HG02623 (cell line): ENCODE data around the gene SYT15B.
"Not testable (repeated sequence)": the region's sequence is repeated elsewhere in the genome, so short reads cannot be mapped to it uniquely, and the experiment has no call there.

ENCODE experiments used
- ATAC-seq: cut with Tn5 transposase; IDR thresholded peaks from one replicate; pipeline ENCODE4 v1.9.1; 2021; ENCODE audit warnings: moderate library complexity; ENCODE audit not compliant: unreplicated experiment

The SYT15B gene

GRCh38 chr10:47763554-47764175, at the start of gene SYT15B:
SYT15B (minus strand) TSS chr10:47763592; CDS start chr10:47762640, 952 bp downstream.
- not testable (repeated sequence) for ATAC-seq

GRCh38 chr10:47779590-47779989, 16.2 kb upstream of the SYT15B start:
- not testable (repeated sequence) for ATAC-seq

GRCh38 chr10:47775361-47776231, 12.2 kb upstream of the SYT15B start:
- ATAC-seq = not testable (repeated sequence)

- not testable (repeated sequence) for ATAC-seq
These were observed 7.4 kb upstream of the SYT15B start for GRCh38 chr10:47770745-47771144.

GRCh38 chr10:47768578-47769115, 5.3 kb upstream of the SYT15B start:
- ATAC-seq = not testable (repeated sequence)

GRCh38 chr10:47768085-47768484, 4.7 kb upstream of the SYT15B start:
- ATAC-seq = not testable (repeated sequence)

GRCh38 chr10:47767236-47767635, 3.8 kb upstream of the SYT15B start:
- not testable (repeated sequence) for ATAC-seq

- ATAC-seq = not testable (repeated sequence)
These were observed 1.8 kb upstream of the SYT15B start for GRCh38 chr10:47765232-47765631.

- not testable (repeated sequence) for ATAC-seq
These were observed 478 bp downstream of the SYT15B start for GRCh38 chr10:47762674-47763553.

GRCh38 chr10:47758855-47759254, 4.5 kb downstream of the SYT15B start:
- not testable (repeated sequence) for ATAC-seq

- not testable (repeated sequence) for ATAC-seq
These were observed 7.2 kb downstream of the SYT15B start for GRCh38 chr10:47756169-47756568.

GRCh38 chr10:47753871-47754270, 9.5 kb downstream of the SYT15B start:
- ATAC-seq = not testable (repeated sequence)

- not testable (repeated sequence) for ATAC-seq
These were observed 10.2 kb downstream of the SYT15B start for GRCh38 chr10:47753176-47753575.

GRCh38 chr10:47751821-47752220, 11.6 kb downstream of the SYT15B start:
- not testable (repeated sequence) for ATAC-seq

GRCh38 chr10:47750360-47750759, 13.0 kb downstream of the SYT15B start:
- not testable (repeated sequence) for ATAC-seq

- not testable (repeated sequence) for ATAC-seq
These were observed 16.5 kb downstream of the SYT15B start for GRCh38 chr10:47746780-47747376.

- not testable (repeated sequence) for ATAC-seq
These were observed 18.5 kb downstream of the SYT15B start for GRCh38 chr10:47744881-47745280.

GRCh38 chr10:47743611-47744550, 19.5 kb downstream of the SYT15B start:
- peak; percentile 64 for ATAC-seq

GRCh38 chr10:47740868-47741267, 22.5 kb downstream of the SYT15B start:
- peak; percentile 65 for ATAC-seq
